HEK293 (cell line): ENCODE data around the gene PPARA.

Source experiments
- CTCF ChIA-PET: fragments of 350-600 bp; formaldehyde crosslinking; extraction: SDS; loops from one replicate; lab custom pipeline; 2021; ENCODE audit warnings: antibody characterized with exemption; lab: Yijun Ruan, JAX
- POLR2A ChIA-PET: fragments of 300-600 bp; formaldehyde crosslinking; extraction: SDS; loops from one replicate; lab custom pipeline; 2020; ENCODE audit warnings: antibody characterized with exemption, inconsistent platforms; lab: Yijun Ruan, JAX
- H3K27ac ChIP-seq: fragments of 200-500 bp; sonication (Bioruptor generic); 2 replicates; pipeline ENCODE4 v1.5.1; 2014; ENCODE audit warnings: low read depth, low read length, control low read depth, inconsistent platforms; ENCODE audit errors: extremely low read depth
- H3K36me3 ChIP-seq, 2 experiments: fragments of 200-500 bp in 1 of 2; sonication (Bioruptor generic) in 1 of 2; 1 replicate in 1 of 2; 2 replicates in 1 of 2; pipeline ENCODE4 v1.5.1; 2014 to 2017; ENCODE audit warnings: inconsistent platforms in 2 of 2, low read length in 2 of 2; ENCODE audit not compliant: control insufficient read depth in 2 of 2, insufficient read depth in 1 of 2
- H3K4me1 ChIP-seq: fragments of 200-500 bp; sonication (Bioruptor generic); 2 replicates; pipeline ENCODE4 v1.5.1; 2014; ENCODE audit warnings: mild to moderate bottlenecking, low read length, inconsistent platforms; ENCODE audit not compliant: control insufficient read depth, insufficient read depth
- H3K4me3 ChIP-seq: 2 replicates; pipeline ENCODE4 v1.5.1; 2011; ENCODE audit warnings: low read depth, mild to moderate bottlenecking, control low read depth, low read length, moderate library complexity
- H3K9me3 ChIP-seq: fragments of 200-500 bp; sonication (Bioruptor generic); 2 replicates; pipeline ENCODE4 v1.5.1; 2014; ENCODE audit warnings: low read depth, low read length, inconsistent platforms; ENCODE audit not compliant: control insufficient read depth, insufficient read depth
- BCL11B ChIP-seq: fragments of 450-650 bp; formaldehyde crosslinking; IDR thresholded peaks from 2 replicates; pipeline ENCODE4 v1.5.1; 2016; ENCODE audit warnings: low read depth, missing biosample characterization, missing genetic modification characterization
- CTCF ChIP-seq: fragments of 450-650 bp; formaldehyde crosslinking; IDR thresholded peaks from 2 replicates; pipeline ENCODE4 v1.5.1; 2016; ENCODE audit warnings: missing biosample characterization, missing genetic modification characterization
- GLI2 ChIP-seq: fragments of 450-650 bp; formaldehyde crosslinking; IDR thresholded peaks from 2 replicates; pipeline ENCODE4; 2017; ENCODE audit warnings: missing biosample characterization, missing genetic modification characterization, low read depth, borderline replicate concordance
- KLF1 ChIP-seq: fragments of 450-650 bp; formaldehyde crosslinking; IDR thresholded peaks from 2 replicates; pipeline ENCODE4 v1.5.1; 2016; ENCODE audit warnings: missing biosample characterization, missing genetic modification characterization
- ZBTB1 ChIP-seq: fragments of 450-650 bp; formaldehyde crosslinking; IDR thresholded peaks from 2 replicates; pipeline ENCODE4 v1.5.1; 2016; ENCODE audit warnings: missing biosample characterization, missing genetic modification characterization
- ZBTB11 ChIP-seq: fragments of 450-650 bp; formaldehyde crosslinking; conservative IDR thresholded peaks from 2 replicates; pipeline ENCODE4 v1.5.1; 2016; ENCODE audit warnings: low read depth, missing biosample characterization, missing genetic modification characterization
- ZBTB20 ChIP-seq: fragments of 450-650 bp; formaldehyde crosslinking; IDR thresholded peaks from 2 replicates; pipeline ENCODE4 v1.5.1; 2016; ENCODE audit warnings: missing biosample characterization, missing genetic modification characterization
- ZBTB44 ChIP-seq: fragments of 450-650 bp; IDR thresholded peaks from 2 replicates; pipeline ENCODE4 v1.5.1; 2018; ENCODE audit warnings: missing biosample characterization, mild to moderate bottlenecking, missing genetic modification characterization
- ZNF16 ChIP-seq: fragments of 450-650 bp; formaldehyde crosslinking; IDR thresholded peaks from 2 replicates; pipeline ENCODE4 v1.5.1; 2016; ENCODE audit warnings: low read depth, missing biosample characterization, missing genetic modification characterization
- ZNF18 ChIP-seq: fragments of 450-650 bp; formaldehyde crosslinking; IDR thresholded peaks from 2 replicates; pipeline ENCODE4 v1.5.1; 2016; ENCODE audit warnings: missing biosample characterization, missing genetic modification characterization
- ZNF214 ChIP-seq: fragments of 450-650 bp; formaldehyde crosslinking; IDR thresholded peaks from 2 replicates; pipeline ENCODE4 v1.5.1; 2017; ENCODE audit warnings: missing biosample characterization, mild to moderate bottlenecking, missing genetic modification characterization, borderline replicate concordance
- ZNF280D ChIP-seq: fragments of 450-650 bp; formaldehyde crosslinking; IDR thresholded peaks from 2 replicates; pipeline ENCODE4 v1.5.1; 2016; ENCODE audit warnings: missing biosample characterization, missing genetic modification characterization
- ZNF423 ChIP-seq: fragments of 450-650 bp; formaldehyde crosslinking; IDR thresholded peaks from 2 replicates; pipeline ENCODE4 v1.5.1; 2016; ENCODE audit warnings: missing biosample characterization, missing genetic modification characterization
- ZNF555 ChIP-seq: fragments of 450-650 bp; formaldehyde crosslinking; conservative IDR thresholded peaks from 2 replicates; pipeline ENCODE4 v1.5.1; 2017; ENCODE audit warnings: missing biosample characterization, mild to moderate bottlenecking, missing genetic modification characterization, inconsistent platforms
- ZNF580 ChIP-seq: fragments of 450-650 bp; formaldehyde crosslinking; IDR thresholded peaks from 2 replicates; pipeline ENCODE4 v1.5.1; 2016; ENCODE audit warnings: missing biosample characterization, missing genetic modification characterization
- ZNF654 ChIP-seq: fragments of 450-650 bp; formaldehyde crosslinking; IDR thresholded peaks from 2 replicates; pipeline ENCODE4 v1.5.1; 2016; ENCODE audit warnings: low read depth, missing biosample characterization, missing genetic modification characterization
- ZNF670 ChIP-seq: fragments of 450-650 bp; formaldehyde crosslinking; IDR thresholded peaks from 2 replicates; pipeline ENCODE4 v1.5.1; 2016; ENCODE audit warnings: missing biosample characterization, missing genetic modification characterization, low read depth
- ZNF837 ChIP-seq: fragments of 450-650 bp; formaldehyde crosslinking; IDR thresholded peaks from 2 replicates; pipeline ENCODE4 v1.5.1; 2016; ENCODE audit warnings: missing biosample characterization, missing genetic modification characterization
- ZSCAN30 ChIP-seq: fragments of 450-650 bp; IDR thresholded peaks from 2 replicates; pipeline ENCODE4 v1.5.1; 2018; ENCODE audit warnings: missing biosample characterization, mild to moderate bottlenecking, missing genetic modification characterization, moderate library complexity

Gene PPARA

GRCh38 chr22:46251816-46252380 is 101.6 kb downstream of the PPARA start:
- ChIA-PET POLR2A (interaction anchor here (2.5 kb wide), 1 partner anchor 16 kb away, joined by 8 read pairs; the partner anchor contains the start of gene TTC38), CTCF (no interaction called here)
- H3K36me3 ChIP-seq: peaks cover 0 to 3% of the 10 kb centered on the region in 2 experiments; a peak in 1 of 3 replicates
- H3K4me3 ChIP-seq: no peak overlapping the region
- peaks cover 3% of the 10 kb centered on the region; the same call in 1 of the 2 replicates for H3K4me1 ChIP-seq
- H3K27ac ChIP-seq: no peak overlapping the region
- TF ChIP-seq ZNF214 (tag by site-specific recombination): no peak
- TF ChIP-seq ZNF280D (tag by site-specific recombination): no peak
- no peak for TF ChIP-seq ZNF18 (tag by site-specific recombination)
- TF ChIP-seq ZNF16 (tag by site-specific recombination): no peak
- TF ChIP-seq ZNF580 (tag by site-specific recombination): no peak
- TF ChIP-seq ZBTB44 (tag by site-specific recombination): no peak
- no peak for TF ChIP-seq ZNF654
- no peak for TF ChIP-seq ZNF670 (tag by site-specific recombination)
- TF ChIP-seq BCL11B (tag by site-specific recombination): no peak
- TF ChIP-seq KLF1 (tag by site-specific recombination): no peak
- TF ChIP-seq ZSCAN30: no peak
- TF ChIP-seq ZBTB11 (tag by site-specific recombination): no peak
- TF ChIP-seq ZNF555 (tag by site-specific recombination): no peak
- TF ChIP-seq GLI2: no peak
- no peak for TF ChIP-seq ZBTB1 (tag by site-specific recombination)
- TF ChIP-seq ZBTB20 (tag by site-specific recombination): no peak
- no peak for TF ChIP-seq ZNF423 (tag by site-specific recombination)
- TF ChIP-seq ZNF837: no peak
- no peak for TF ChIP-seq CTCF (tag by site-specific recombination)
- no peaks in the 10 kb centered on the region for H3K9me3 ChIP-seq
